Retinal pigment epithelial cell (primary cell): ENCODE measurements around the gene RGS19.
"Not testable (repeated sequence)": the region's sequence is repeated elsewhere in the genome, so short reads cannot be mapped to it uniquely, and the experiment has no call there.

Experiments used
- DNase-seq: peaks from one replicate; pipeline ENCODE4 v3.0.0-alpha.2; 2010; ENCODE audit warnings: low read depth
- H3K4me3 ChIP-seq: 2 replicates; pipeline ENCODE4 v1.5.1; 2011; ENCODE audit warnings: mild to moderate bottlenecking, low read length, control low read depth, moderate library complexity
- CTCF ChIP-seq: conservative IDR thresholded peaks from 2 replicates; pipeline ENCODE4 v1.5.1; 2011; ENCODE audit warnings: low read depth, low read length, control low read depth, inconsistent platforms

RGS19 gene

GRCh38 chr20:64095927-64096326, 16.6 kb upstream of the RGS19 start:
- H3K4me3 ChIP-seq: no peak overlapping the region
- TF ChIP-seq CTCF: no peak
- no peak for DNase-seq

- no peak overlapping the region for H3K4me3 ChIP-seq
- no peak for TF ChIP-seq CTCF
- no peak for DNase-seq
Observed at GRCh38 chr20:64095455-64095854, 16.1 kb upstream of the RGS19 start.

- no peak overlapping the region for H3K4me3 ChIP-seq
- TF ChIP-seq CTCF: no peak
- DNase-seq: no peak
Observed at GRCh38 chr20:64093013-64093503, 13.7 kb upstream of the RGS19 start.

GRCh38 chr20:64092258-64093012, 13.1 kb upstream of the RGS19 start:
- H3K4me3 ChIP-seq: no peak overlapping the region
- TF ChIP-seq CTCF: no peak
- DNase-seq: no peak

GRCh38 chr20:64091770-64092169, 12.5 kb upstream of the RGS19 start:
- no peak for DNase-seq
- no peak for TF ChIP-seq CTCF
- H3K4me3 ChIP-seq: no peak overlapping the region

GRCh38 chr20:64091340-64091739, 12.0 kb upstream of the RGS19 start:
- TF ChIP-seq CTCF: no peak
- no peak overlapping the region for H3K4me3 ChIP-seq
- DNase-seq: no peak

- no peak for DNase-seq
- TF ChIP-seq CTCF: no peak
- no peak overlapping the region for H3K4me3 ChIP-seq
Observed at GRCh38 chr20:64090165-64090564, 10.8 kb upstream of the RGS19 start.

- not testable (repeated sequence) for H3K4me3 ChIP-seq, DNase-seq
Observed at GRCh38 chr20:64088586-64088985, 9.3 kb upstream of the RGS19 start.

GRCh38 chr20:64087226-64087825, 8.0 kb upstream of the RGS19 start:
- H3K4me3 ChIP-seq, DNase-seq: not testable (repeated sequence)
